GM19452 (cell line): ENCODE measurements around the gene IDH3A.

Experiments used
- ATAC-seq: cut with Tn5 transposase; IDR thresholded peaks from one replicate; pipeline ENCODE4 v1.9.1; 2021; ENCODE audit not compliant: unreplicated experiment

IDH3A gene

DNA sequence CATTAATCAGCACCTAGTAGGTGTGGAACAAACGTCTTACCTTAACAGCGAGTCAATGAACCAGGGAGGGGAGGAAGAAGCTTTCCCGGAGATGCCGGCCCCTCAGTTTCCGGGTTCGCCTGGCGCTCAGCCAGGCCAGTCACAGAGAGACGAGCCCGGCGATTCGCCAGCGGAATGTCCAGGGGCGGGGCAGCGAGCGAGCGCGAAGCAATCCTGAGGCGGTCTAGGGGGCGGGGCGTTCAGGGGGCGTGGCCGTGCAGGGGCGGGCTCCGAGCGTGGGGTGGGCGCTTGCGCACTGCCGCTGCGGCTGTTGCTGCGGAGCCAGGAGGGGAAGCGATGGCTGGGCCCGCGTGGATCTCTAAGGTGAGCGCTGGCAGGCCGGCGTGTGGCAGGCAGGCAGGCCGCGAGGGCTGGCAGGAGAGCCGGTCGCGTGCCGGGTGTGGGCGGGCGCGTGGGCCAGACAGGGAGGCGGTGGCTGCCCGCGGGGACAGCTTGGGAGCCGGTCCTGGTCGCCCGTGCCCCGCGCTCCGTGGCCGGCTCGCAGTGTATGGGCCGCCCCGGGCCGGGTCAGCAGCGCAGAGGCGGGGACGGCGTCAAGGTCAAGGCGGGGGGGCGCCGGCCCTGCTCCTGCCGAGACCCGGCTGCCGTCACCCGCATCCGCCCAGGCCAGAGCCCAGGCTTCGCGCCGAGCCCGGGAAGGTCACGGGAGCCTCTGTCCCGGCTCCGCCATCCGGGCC, at the start of gene IDH3A:
Gene IDH3A, plus strand, starts transcription at position 295 of the 737 bp plus-strand sequence. Its CDS starts 42 bp downstream, at position 337.
- ATAC-seq, result peak; percentile 78

DNA sequence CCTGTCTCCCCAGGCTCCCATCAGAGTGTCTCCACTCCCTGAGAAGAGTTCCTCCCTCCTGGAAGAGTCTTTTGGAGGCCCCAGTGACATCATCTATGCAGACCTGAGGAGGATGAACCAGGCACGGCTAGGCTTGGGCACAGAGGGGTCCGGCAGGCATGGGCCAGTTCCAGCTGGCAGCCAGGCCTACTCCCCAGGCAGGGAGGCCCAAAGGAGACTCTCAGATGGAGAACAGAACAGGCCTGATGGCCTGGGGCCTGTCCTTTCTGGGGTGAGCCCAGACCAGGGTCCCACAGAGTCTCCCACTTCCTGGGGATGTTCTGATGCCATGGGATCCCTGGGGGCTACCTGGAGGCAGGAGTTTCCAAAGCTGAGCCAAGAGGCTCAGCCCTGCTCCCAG, 48.3 kb upstream of the IDH3A start:
- no peak for ATAC-seq

DNA sequence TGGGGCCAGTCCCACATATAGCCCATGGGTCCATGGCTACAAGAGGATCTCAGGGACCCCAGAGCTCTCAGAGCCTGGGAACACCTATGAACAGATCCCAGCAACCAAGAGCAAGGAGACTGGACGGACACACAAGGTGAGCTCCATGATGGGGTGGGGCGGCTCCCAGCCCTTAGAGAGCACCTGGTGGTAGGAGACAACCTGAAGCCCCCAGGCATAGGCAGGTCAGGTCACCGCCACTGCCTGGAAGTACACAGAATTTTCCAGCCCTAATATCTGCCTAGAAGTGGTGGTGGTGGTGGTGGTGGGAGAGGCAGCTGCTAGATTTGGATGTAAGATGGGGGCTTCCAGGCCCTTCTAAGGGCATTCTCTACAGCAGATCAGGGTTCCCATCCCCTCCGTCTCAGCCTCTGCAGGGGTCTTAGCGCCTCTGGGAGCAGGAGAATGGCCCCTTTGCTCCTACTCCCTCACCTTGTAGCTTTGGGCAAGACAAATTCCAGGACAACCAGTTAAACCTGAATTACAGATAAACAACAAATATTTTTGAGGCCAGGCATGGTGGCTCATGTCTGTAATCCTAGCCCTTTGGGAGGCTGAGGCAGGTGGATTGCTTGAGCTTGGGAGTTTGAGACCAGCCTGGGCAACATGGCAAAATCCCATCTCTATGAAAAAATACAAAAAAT, 47.6 kb upstream of the IDH3A start:
- no peak for ATAC-seq

DNA sequence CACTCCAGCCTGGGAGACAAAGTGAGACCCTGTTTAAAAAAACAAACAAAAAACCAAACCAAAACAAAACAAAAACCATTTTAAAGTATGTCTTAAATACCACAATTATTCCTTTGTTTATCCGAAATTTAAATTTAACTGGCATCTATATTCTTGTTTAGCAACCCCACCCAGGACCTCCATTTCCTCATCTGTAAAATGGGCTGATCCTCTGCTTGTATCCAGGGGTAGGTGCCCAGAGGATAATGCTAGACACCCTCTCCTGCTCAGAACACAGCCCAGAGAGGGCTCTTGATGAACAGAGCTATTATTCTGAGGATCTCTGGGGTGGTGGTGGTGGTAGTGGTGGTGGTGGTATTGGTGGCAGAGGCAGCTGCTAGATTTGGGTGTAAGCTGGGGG, 47.0 kb upstream of the IDH3A start:
- no peak for ATAC-seq

DNA sequence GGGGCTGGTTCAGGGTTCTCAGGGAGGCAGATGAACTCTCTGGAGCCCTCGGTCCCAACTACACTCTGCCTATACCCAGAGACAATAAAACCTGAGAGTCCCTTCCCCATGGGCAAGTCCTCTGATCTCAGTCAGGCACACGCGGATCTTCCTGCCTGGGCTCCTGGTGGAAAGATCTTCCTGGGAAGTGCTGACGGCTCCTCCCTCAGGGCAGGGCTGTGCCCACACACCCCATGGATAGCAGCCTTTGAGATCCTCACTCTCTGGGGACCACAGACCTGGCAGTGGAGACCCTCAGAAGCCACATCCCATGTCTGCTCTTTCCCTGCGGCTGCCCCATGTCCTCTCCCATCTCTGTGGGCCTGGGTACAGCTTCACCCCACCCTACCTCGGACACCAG, 46.4 kb upstream of the IDH3A start:
- no peak for ATAC-seq

DNA sequence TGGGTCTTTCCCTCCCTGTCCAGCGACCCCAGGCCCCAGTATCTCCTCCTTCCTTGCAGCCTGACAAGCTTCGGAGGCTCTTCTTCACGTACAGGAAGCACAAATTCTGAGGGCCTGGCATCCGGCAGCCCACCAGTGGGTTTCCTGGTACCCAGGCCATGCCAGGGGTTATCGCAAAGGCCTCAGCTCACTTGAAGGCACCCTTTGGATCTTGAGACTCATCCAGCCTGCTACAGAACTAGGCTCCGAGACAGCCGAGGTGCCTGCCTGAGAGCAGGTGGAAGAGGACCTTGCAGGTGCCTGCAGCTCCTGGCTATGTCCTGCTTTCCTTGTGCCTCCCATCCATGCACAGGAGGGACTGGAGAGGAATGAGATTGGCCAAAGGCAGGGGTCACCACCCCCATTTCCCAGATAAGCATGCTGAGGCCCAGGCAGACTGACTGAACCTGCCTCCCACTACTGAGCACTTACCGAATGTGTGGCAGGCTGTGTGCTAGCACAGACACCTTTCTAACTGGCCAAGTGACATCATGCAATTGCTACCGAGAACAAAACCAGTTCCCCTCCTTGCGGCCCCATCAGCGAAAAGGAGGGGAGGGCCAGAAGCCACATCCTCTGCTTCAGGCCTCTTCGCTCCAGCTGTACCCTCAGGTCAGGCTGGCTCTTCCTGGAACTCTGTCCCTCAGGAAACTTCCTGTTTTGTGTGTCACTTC, 45.6 kb upstream of the IDH3A start:
- ATAC-seq, result peak; percentile 81

DNA sequence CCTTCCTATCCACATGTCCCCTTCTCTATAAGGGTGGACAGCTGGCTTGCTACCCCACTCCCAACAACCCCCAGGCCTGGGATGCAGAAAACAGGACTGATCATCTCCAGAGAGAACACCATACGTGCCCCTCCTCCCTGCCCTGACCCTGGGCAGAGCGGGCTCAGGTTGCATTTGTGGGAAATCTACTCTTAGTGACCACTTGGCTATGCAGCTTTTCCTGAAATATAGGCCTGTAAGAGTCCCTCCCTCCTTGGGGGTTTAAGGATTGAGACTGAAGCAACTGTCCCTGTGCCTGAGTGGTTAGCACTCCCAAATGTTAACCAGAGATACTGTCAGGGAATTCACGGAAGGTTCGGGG, 45.1 kb upstream of the IDH3A start:
- peak; percentile 20 for ATAC-seq

DNA sequence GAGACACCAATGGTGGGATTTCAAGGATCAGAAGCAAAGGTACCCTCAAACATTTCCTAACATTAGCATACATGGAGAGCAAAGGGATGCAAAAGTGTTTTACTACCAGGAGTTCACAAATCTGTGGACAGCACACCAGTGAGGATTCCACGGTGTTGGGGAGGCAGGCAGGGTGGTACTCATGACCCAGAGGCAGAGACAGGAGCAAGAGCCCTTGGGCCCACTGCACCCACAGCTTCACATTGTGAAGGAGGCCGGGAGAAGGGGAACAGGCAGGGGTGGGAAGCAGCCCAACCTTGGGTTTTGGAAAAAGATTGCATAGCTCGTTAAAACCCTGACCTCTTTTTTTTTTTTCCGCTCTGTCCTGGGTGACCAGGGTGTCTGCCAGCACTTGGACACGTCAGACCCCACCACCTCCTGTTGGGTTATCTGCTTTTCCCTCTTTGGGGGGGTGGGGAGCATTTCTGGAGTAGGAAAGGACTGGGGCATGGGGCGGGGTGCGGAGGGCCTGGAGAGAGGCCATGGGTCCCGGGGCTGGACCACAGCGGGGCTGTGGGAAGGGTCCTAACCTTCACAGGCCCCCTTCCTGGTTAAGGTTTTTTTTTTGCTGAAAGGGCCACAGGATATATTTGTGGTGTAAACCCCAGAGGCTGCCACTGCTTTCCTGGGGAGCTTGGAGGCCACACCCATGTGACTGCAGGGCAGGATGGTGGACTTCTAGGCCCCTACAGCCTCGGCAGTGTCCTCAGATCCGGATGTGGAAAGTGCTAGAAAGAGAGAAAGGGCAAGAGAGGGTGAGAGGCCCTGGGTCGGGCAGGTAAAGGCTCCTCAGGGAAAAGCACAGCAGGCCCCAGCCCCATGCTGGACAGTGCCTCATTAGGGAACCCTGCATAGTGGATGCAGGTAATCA, 44.3 kb upstream of the IDH3A start:
- no peak for ATAC-seq

DNA sequence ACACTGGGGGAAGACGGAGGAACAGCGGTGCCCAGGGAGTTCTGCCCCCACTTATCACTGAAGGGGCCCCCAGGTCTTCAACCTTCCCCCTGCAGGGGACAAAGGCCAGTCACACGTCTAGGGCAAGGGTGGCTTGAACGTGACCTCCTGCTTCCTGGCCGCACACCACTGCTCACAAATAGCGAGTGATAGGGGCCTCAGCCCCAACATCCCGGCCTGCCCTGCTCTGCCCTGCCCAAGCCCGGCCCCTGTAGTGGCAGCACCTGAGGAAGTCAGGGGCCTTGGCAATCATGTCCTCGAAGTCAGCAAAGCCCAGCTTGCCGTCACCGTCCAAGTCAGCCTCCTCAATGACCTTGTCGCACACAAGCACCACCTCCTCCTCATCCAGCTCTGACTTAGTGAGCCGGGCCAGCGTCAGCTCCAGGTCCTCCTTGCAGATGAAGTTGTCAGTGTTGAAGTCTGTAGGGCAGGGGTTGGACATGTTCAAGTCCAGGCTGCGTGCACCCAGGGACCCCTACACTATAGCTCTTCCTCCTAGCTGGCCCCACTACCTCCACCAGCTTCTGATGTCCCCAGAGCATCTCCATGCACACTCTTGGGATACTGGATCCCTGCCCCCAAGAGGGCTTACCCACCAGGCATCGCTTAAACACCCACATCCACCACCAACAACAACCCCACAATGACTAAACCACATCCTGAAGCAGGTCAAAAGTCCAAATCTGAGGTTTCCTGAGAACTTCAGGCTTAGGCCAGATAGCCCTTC, 43.5 kb upstream of the IDH3A start:
- no peak for ATAC-seq

DNA sequence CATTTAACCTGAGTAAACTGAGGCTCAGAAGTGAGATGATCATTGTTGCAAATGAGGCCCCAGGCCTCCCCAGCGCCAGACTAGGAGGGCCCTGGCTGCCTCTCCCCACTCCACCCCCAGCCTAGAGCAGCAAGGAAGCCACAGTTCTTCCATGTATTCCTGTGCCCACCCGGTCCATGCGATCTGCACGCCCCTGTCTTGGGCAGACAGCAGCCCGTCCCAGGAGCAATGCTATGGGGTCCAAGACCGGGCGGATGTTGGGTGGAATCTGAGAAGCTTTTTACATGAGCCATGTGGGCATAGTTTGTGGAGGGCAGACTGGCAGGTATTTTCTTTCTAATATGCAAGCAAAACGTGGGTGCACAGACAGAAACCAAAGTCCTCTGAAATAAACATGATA, 41.7 kb upstream of the IDH3A start:
- no peak for ATAC-seq

DNA sequence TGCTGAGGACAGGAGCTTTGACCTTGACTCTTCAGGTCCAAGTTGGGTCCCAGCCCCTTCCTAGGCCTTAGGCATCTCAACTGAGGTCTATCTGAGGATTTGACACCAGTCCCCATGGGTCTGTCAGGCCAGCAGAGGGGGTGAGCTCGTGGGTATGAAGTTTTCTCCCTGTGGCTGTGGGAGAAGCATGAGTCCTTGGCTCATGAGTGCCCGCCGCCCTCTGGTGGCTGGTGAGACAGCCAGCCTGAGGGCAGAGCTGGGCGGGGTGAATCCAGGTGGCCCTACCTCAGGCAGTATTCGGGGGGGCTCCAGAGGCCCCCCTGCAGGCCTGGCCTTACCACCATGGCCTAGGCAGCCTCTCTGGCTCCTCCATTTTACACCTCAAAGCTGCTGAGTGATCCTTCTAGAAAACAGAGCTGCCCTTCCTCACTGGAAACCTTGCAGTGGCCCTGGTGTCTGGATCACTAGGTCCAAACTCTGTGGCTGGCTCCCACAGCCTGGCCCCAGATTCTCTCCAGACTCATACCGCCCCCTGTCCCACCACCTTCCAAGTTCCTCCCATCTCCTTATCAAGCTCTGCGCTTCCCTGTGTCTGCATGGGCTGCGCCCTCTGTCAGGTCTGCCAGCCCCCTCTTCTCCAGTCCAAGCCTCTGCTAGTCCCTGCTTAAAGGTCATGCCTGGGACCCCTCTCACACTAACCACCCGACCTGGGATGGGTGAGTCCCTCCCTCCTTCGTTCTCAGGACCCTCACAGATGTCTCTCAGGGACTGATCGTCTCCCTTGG, 40.7 kb upstream of the IDH3A start:
- no peak for ATAC-seq

DNA sequence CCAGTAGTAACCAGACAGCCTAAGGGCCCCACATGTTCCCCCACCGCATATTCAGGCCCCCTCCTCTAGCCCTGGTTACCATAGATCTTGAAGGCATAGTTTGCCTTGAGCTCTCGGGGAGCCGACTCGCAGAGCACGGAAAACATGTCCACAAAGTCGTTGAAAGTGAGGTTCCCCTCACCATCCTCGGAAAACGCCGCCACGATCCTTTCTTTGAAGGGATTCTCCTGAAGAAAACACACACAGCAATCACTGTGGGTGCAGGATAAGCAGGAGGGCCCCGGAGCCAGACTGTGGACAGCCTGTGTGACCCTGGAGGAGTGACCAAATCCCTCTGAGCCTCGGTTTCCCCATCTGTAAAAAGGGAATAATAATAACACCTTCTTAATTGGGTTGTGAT, 40.0 kb upstream of the IDH3A start:
- ATAC-seq, result no peak

DNA sequence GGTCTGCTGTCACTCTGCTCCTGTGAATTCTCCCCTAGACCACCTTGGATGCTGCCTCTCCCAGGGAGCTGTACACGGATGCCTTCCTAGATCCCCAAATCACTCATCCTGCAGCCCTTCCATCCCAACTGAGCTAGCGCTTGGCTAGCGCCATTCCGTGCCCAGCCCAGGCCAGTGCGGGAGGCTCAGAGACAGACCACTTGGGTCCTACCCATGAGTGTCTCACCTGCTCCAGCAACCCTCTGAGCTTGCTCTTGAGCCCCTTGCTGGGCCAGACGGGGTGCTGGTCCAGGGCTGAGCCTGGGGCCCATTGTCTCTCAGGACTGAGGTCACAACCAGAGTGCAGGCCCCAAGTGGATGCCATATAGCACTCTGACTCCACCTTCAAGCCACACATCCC, 39.1 kb upstream of the IDH3A start:
- no peak for ATAC-seq

DNA sequence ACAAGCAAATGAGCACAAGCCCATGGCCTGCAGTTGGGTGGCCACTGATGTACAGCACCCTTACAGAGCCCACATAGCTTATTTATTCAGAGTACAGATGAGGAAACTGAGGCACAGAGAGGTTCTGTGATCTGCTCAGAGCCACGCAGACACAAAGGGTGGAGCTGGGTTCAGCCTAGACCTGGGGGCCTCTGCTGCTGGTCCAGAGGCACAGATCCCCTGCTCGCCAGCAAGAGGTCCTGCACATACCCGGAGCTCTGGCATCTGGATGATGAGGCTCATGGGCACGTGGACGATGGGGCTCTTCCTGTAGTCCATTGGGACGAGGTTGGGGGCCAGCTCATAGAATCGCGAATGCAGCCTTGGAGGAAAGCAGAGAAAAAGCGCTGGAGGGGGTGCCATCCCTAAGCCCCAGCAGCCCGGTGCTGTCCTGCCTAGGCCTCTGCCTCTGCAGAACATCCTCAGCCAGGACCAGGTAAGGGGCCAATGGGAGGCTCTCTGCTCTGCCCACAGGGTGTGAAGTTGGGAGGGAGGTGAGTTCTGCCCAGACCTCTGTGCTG, 38.2 kb upstream of the IDH3A start:
- ATAC-seq, result no peak

DNA sequence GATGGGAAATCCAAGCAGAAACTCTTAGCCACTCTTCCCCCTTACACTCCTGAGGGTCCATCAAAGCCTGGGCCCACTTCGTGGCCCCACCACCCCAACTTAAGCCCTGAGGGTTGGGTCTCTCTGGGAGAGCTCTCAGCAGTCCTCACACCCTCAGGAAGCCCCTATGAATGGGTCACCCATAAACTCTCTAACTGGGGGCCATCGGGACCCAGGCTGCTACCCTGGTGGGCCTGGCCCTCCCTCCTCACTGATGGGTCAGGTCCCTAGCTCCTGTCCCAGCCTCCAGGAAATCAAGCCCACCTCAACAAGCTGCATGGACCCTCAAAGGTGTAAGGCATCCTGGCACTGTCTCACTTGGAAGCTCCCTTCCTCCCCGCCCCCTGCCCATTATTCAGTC, 37.4 kb upstream of the IDH3A start:
- ATAC-seq, result no peak

DNA sequence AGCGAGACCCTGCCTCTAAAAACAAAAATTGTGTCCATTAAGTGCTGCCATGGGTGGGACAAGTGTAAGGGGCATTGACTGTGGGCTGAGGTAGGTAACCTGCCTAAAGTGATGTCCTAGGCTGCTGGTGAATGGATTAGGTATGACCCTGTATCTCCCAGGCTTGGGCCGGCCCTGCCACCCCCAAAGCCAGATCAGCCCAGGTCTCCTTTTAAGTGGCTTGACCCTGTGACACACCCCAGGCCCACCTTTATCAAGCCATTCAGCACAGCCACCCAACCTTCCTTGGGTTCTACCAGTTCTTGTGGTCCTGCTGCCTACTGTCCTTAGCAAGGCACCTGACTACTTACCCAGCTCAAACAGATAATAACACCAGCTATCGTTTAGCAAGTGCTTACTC, 36.6 kb upstream of the IDH3A start:
- ATAC-seq, result no peak

DNA sequence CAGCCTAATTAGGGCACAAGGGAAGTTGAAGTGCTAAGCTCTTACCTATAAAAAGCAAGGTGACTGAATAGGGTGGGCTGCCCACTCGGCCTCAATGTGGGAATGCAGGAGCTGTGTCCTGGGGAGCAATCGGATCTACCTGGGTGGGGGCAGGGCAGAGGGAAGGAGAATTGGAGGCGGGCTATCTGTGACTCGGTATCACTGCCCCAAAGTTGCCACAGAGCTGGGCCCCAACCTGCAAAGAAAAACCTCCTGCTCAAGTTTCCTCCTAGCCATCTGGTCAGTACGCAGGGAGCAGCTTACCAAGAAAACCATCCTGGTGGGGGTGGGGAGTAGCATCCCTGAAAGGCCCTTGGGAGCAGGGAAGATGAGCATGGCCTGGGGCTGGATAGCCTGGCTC, 28.6 kb upstream of the IDH3A start:
- ATAC-seq, result no peak

DNA sequence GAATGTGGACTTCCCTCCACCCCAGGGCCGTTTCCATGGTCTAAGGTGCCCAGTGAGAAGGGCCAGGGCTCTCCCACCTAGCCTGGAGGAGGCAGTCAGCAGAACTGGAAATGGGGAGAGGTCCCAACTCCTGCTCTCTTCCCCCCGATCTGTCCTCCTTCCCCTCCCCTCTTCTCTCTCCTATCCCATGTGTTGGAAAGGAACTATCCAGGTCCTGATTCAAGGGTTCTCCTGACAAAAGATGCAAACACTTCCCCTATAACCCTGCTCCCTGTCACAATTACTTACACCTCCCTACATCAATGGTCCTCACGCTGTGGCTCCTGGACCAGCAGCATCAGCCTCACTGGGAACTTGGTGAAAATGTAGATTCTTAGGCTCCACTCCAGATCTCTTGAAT, 23.9 kb upstream of the IDH3A start:
- ATAC-seq, result no peak

DNA sequence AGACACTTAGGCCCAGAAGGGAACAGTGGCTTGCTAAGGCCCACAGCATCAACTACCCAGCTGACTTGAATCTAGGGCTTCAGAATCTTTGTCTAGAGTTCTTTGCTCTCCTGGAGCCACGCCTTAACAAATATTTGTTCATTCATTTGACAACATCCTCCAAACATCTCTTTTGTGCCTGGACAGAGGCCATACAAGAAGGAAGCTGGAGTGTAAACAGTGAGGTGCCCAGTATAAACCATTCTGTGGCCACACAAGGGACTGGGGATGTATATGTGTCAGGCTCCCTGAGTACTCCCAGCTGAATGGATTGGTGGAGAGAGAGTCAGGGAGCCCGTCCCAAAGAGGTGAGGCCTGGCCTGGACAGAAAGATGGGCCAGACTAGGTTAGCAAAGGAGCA, 21.3 kb upstream of the IDH3A start:
- no peak for ATAC-seq
